Measurements from ENCODE around the gene EME2.

DNA sequence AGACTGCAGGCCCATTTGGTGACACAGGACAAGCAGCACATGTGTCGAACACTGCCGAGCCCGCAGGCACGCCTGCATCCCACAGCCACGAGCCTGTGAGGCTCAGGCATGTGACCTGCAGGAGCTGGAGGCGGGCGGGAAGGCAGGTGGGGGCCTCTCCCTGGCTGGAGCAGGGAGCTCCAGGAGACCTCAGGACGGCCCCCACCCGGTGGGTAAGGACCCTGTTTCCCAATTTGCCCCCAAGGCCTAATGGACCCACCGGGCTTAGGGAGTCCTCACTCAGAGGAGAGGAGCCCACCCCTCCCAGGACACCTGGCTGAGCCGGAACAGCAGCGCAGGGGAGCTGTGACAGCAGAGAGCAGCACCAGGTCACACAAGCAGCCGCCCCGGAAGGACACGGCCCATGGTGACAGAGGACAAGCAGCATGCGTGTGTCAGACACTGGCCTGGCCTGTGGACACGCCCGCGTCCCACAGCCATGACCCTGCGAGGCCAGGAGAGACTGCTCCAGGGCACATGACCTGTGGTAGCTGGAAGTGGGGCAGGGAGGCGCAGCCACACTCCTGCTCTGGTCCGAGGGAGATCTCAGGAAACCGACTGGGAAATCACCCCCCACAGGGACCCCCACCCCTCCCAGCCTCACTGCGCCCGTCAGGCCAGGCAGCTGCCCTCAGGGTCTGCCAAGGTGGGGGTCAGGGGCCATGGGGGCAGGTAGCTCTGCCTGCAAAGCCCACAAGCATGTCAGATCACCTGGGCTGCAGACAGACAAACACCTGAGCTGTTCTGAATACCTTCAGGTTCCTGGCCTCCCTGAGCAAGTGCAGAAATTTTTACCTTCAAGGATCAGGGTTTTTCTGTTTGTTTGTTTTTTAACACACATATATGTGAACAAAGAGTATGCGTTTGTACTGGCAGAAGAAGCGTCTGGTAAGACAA, 7.4 kb downstream of the EME2 start:
- TF ChIP-seq RARB (CRISPR knock-in tag; IDR thresholded peaks at IDR 0.05) (no peak), SNAI2 (CRISPR knock-in tag; IDR thresholded peaks at IDR 0.05) (no peak), ZNF70 (CRISPR knock-in tag; IDR thresholded peaks at IDR 0.05) (no peak), ZFP30 (CRISPR knock-in tag; IDR thresholded peaks at IDR 0.05) (no peak)

All from SK-N-SH treated with all-trans-retinoic acid at 6 μM for 48 hours (cell line).